ENCODE measurements around the gene CYS1. TPM values are rescaled to one million over a fixed set of nuclear protein-coding genes. Genes with fewer than 3 reads are reported as not detected.

Gene CYS1
- total RNA-seq, 1 experiment from 2014 or later, result 5.7 TPM

GRCh38 chr2:10078001-10078400, 2.2 kb downstream of the CYS1 start:
- DNase-seq (ENCODE audit: low read depth), result no peak
- in situ Hi-C loops (cut with HindIII; ENCODE audit: low pct_unique_long_range_greater_than_20kb, low sequenced_read_pairs), result no loop called here

GRCh38 chr2:10076988-10077527, 3.2 kb downstream of the CYS1 start:
- no peak for DNase-seq (ENCODE audit: low read depth)
- in situ Hi-C loops (cut with HindIII; ENCODE audit: low pct_unique_long_range_greater_than_20kb, low sequenced_read_pairs), result no loop called here

- no peak for DNase-seq (ENCODE audit: low read depth)
- in situ Hi-C loops (cut with HindIII; ENCODE audit: low pct_unique_long_range_greater_than_20kb, low sequenced_read_pairs), result no loop called here
Observed at GRCh38 chr2:10076511-10076910, 3.7 kb downstream of the CYS1 start.

- in situ Hi-C loops (cut with HindIII; ENCODE audit: low pct_unique_long_range_greater_than_20kb, low sequenced_read_pairs), result no loop called here
- no peak for DNase-seq (ENCODE audit: low read depth)
Observed at GRCh38 chr2:10075571-10076209, 4.5 kb downstream of the CYS1 start.

- no peak for DNase-seq (ENCODE audit: low read depth)
- in situ Hi-C loops (cut with HindIII; ENCODE audit: low pct_unique_long_range_greater_than_20kb, low sequenced_read_pairs), result no loop called here
Observed at GRCh38 chr2:10075101-10075500, 5.1 kb downstream of the CYS1 start.

GRCh38 chr2:10073706-10074105, 6.5 kb downstream of the CYS1 start:
- in situ Hi-C loops (cut with HindIII; ENCODE audit: low pct_unique_long_range_greater_than_20kb, low sequenced_read_pairs), result no loop called here

GRCh38 chr2:10072656-10073480, 7.3 kb downstream of the CYS1 start:
- in situ Hi-C loops (cut with HindIII; ENCODE audit: low pct_unique_long_range_greater_than_20kb, low sequenced_read_pairs), result no loop called here
- peak; percentile 70 for DNase-seq (ENCODE audit: low read depth)

More at GRCh38 chr2:10073706-10074105, 6.5 kb downstream of the CYS1 start:
- DNase-seq (ENCODE audit: low read depth), result no peak

- in situ Hi-C loops (cut with HindIII; ENCODE audit: low pct_unique_long_range_greater_than_20kb, low sequenced_read_pairs), result no loop called here
Observed at GRCh38 chr2:10071595-10071994, 8.6 kb downstream of the CYS1 start.

GRCh38 chr2:10071176-10071575, 9.0 kb downstream of the CYS1 start:
- in situ Hi-C loops (cut with HindIII; ENCODE audit: low pct_unique_long_range_greater_than_20kb, low sequenced_read_pairs), result no loop called here
- no peak for DNase-seq (ENCODE audit: low read depth)

More at GRCh38 chr2:10071595-10071994, 8.6 kb downstream of the CYS1 start:
- no peak for DNase-seq (ENCODE audit: low read depth)

GRCh38 chr2:10067881-10068280, 12.3 kb downstream of the CYS1 start:
- no peak for DNase-seq (ENCODE audit: low read depth)
- in situ Hi-C loops (cut with HindIII; ENCODE audit: low pct_unique_long_range_greater_than_20kb, low sequenced_read_pairs), result no loop called here

- in situ Hi-C loops (cut with HindIII; ENCODE audit: low pct_unique_long_range_greater_than_20kb, low sequenced_read_pairs), result no loop called here
- DNase-seq (ENCODE audit: low read depth), result no peak
Observed at GRCh38 chr2:10067330-10067729, 12.9 kb downstream of the CYS1 start.

GRCh38 chr2:10065773-10066055, 14.5 kb downstream of the CYS1 start:
- in situ Hi-C loops (cut with HindIII; ENCODE audit: low pct_unique_long_range_greater_than_20kb, low sequenced_read_pairs), result no loop called here
- DNase-seq (ENCODE audit: low read depth), result no peak

- in situ Hi-C loops (cut with HindIII; ENCODE audit: low pct_unique_long_range_greater_than_20kb, low sequenced_read_pairs), result no loop called here
- no peak for DNase-seq (ENCODE audit: low read depth)
Observed at GRCh38 chr2:10064932-10065772, 15.1 kb downstream of the CYS1 start.

GRCh38 chr2:10063566-10063965, 16.6 kb downstream of the CYS1 start:
- in situ Hi-C loops (cut with HindIII; ENCODE audit: low pct_unique_long_range_greater_than_20kb, low sequenced_read_pairs), result no loop called here

GRCh38 chr2:10062931-10063365, 17.3 kb downstream of the CYS1 start:
- in situ Hi-C loops (cut with HindIII; ENCODE audit: low pct_unique_long_range_greater_than_20kb, low sequenced_read_pairs), result no loop called here
- DNase-seq (ENCODE audit: low read depth), result no peak

More at GRCh38 chr2:10063566-10063965, 16.6 kb downstream of the CYS1 start:
- no peak for DNase-seq (ENCODE audit: low read depth)

GRCh38 chr2:10061221-10061925, 18.8 kb downstream of the CYS1 start:
- DNase-seq (ENCODE audit: low read depth), result no peak
- in situ Hi-C loops (cut with HindIII; ENCODE audit: low pct_unique_long_range_greater_than_20kb, low sequenced_read_pairs), result no loop called here

- in situ Hi-C loops (cut with HindIII; ENCODE audit: low pct_unique_long_range_greater_than_20kb, low sequenced_read_pairs), result no loop called here
- DNase-seq (ENCODE audit: low read depth), result no peak
Observed at GRCh38 chr2:10059552-10060335, 20.5 kb downstream of the CYS1 start.

GRCh38 chr2:10059016-10059351, 21.2 kb downstream of the CYS1 start:
- in situ Hi-C loops (cut with HindIII; ENCODE audit: low pct_unique_long_range_greater_than_20kb, low sequenced_read_pairs), result no loop called here
- DNase-seq (ENCODE audit: low read depth), result no peak

Measured in Caki2 (cell line).